Naive thymus-derived CD4-positive, alpha-beta T cell (primary cell): Measurements from ENCODE around the gene IL36RN. TPM values are rescaled to one million over a fixed set of nuclear protein-coding genes. Genes with fewer than 3 reads are reported as not detected.

Experiments
- ATAC-seq: fragments of 150-1000 bp; cut with Tn5 transposase; 2 replicates; pipeline ENCODE4 v1.10.0; 2021; ENCODE audit warnings: mild to moderate bottlenecking, moderate library complexity
- CTCF ChIA-PET: fragments of 350-600 bp; sonication (Branson Sonifier 250); formaldehyde crosslinking; loops from one replicate; lab custom pipeline; 2021; ENCODE audit warnings: antibody characterized with exemption; lab: Charles Lee
- POLR2A ChIA-PET: fragments of 350-600 bp; sonication (Branson Sonifier 250); formaldehyde crosslinking; loops from one replicate; lab custom pipeline; 2021; ENCODE audit warnings: antibody characterized with exemption, inconsistent platforms; lab: Charles Lee
- DNase-seq, 9 donors: peaks; one replicate each; pipeline versions ENCODE4 v3.0.0 to v3.0.0-alpha.2; 2020 to 2022; ENCODE audit warnings: mixed read lengths in 1 of 9
- H3K27ac ChIP-seq: one replicate; pipeline ENCODE4 v1.7.0; 2013; ENCODE audit warnings: mild to moderate bottlenecking, low read depth, low read length, moderate library complexity
- H3K27me3 ChIP-seq, 2 donors: one replicate each; pipeline ENCODE4 v1.7.0; 2013; ENCODE audit warnings: low read length in 2 of 2, mild to moderate bottlenecking in 2 of 2, moderate library complexity in 2 of 2; ENCODE audit not compliant: control insufficient read depth in 2 of 2, insufficient read depth in 2 of 2
- H3K36me3 ChIP-seq, 3 experiments: 1 replicate in 2 of 3; 2 replicates in 1 of 3; pipeline ENCODE4 v1.7.0; 2013; ENCODE audit warnings: low read length in 3 of 3, mild to moderate bottlenecking in 3 of 3, moderate library complexity in 1 of 3; ENCODE audit not compliant: insufficient read depth in 3 of 3, control insufficient read depth in 2 of 3
- H3K4me1 ChIP-seq, 2 donors: one replicate each; pipeline ENCODE4 v1.7.0; 2013; ENCODE audit warnings: low read length in 2 of 2, mild to moderate bottlenecking in 2 of 2, moderate library complexity in 1 of 2; ENCODE audit not compliant: control insufficient read depth in 2 of 2, insufficient read depth in 2 of 2
- H3K4me3 ChIP-seq: 2 replicates; pipeline ENCODE4 v1.7.0; 2013; ENCODE audit warnings: mild to moderate bottlenecking, low read length
- H3K9me3 ChIP-seq, 3 experiments: 1 replicate in 2 of 3; 2 replicates in 1 of 3; pipeline ENCODE4 v1.7.0; 2013; ENCODE audit warnings: low read length in 3 of 3; ENCODE audit not compliant: control insufficient read depth in 2 of 3
- H3K27ac Mint-ChIP-seq, 9 donors: one replicate each; pipeline ENCODE4 v1.8.0; 2020 to 2022; ENCODE audit warnings: mixed read lengths in 9 of 9, mild to moderate bottlenecking in 8 of 9, moderate library complexity in 5 of 9, inconsistent platforms in 2 of 9
- H3K27me3 Mint-ChIP-seq, 5 donors: one replicate each; pipeline ENCODE4 v1.8.0; 2021 to 2022; ENCODE audit warnings: mixed read lengths in 5 of 5, mild to moderate bottlenecking in 1 of 5
- H3K36me3 Mint-ChIP-seq, 5 donors: one replicate each; pipeline ENCODE4 v1.8.0; 2020 to 2022; ENCODE audit warnings: mixed read lengths in 5 of 5, mild to moderate bottlenecking in 3 of 5, inconsistent platforms in 1 of 5
- H3K4me1 Mint-ChIP-seq, 7 donors: one replicate each; pipeline ENCODE4 v1.8.0; 2020 to 2022; ENCODE audit warnings: mixed read lengths in 7 of 7, mild to moderate bottlenecking in 3 of 7, inconsistent platforms in 1 of 7
- H3K4me3 Mint-ChIP-seq, 10 donors: one replicate each; pipeline ENCODE4 v1.8.0; 2020 to 2022; ENCODE audit warnings: mild to moderate bottlenecking in 10 of 10, mixed read lengths in 10 of 10, moderate library complexity in 6 of 10, inconsistent platforms in 2 of 10
- H3K9me3 Mint-ChIP-seq, 11 donors: one replicate each; pipeline ENCODE4 v1.8.0; 2020 to 2022; ENCODE audit warnings: mixed read lengths in 11 of 11, mild to moderate bottlenecking in 4 of 11, inconsistent platforms in 1 of 11, moderate library complexity in 1 of 11
- intact Hi-C, 2 donors: fragments of 100-400 bp; cut with micrococcal nuclease; formaldehyde crosslinking; loops; one replicate each; pipeline ENCODE4 v1.15.1; 2023
- polyA plus RNA-seq, 2 donors: library from polyadenylated mRNA; unstranded; fragments of 300-500 nt; fragmentation: Illumina TruSeq; gene quantifications; one replicate each; pipeline ENCODE4 v1.2.3, GENCODE V29; 2021
- total RNA-seq, 6 experiments: library from RNA in 5 of 6; stranded (reverse) in 5 of 6; gene quantifications; 1 replicate in 5 of 6; 2 replicates in 1 of 6; pipeline ENCODE4 v1.2.3 and lab custom pipeline; 2021 to 2026

IL36RN gene
- total and polyA plus RNA-seq, 7 experiments from 2014 or later = 0.07 TPM; not detected in 6

GRCh38 chr2:113052396-113052917 is 6.5 kb upstream of the IL36RN start, which contains the start of gene IL36B:
Gene IL36B (minus strand): TSS chr2:113052867.
- Mint-ChIP-seq H3K27ac (no peak within 1 kb of the TSS), H3K9me3 (peaks cover 8 to 37% (median 22%) of the 10 kb centered on the region in 11 donors), H3K27me3 (peaks cover 0 to 6% (median 0%) of the 10 kb centered on the region in 5 donors), H3K36me3 (peaks cover 0 to 23% (median 7%) of the 10 kb centered on the region in 5 donors), H3K4me3 (no peak within 1 kb of the TSS), H3K4me1 (no peaks in the 10 kb centered on the region)
- no peak for DNase-seq
- Histone ChIP-seq H3K27me3 (no peaks in the 10 kb centered on the region), H3K9me3 (peaks cover 0 to 12% (median 0%) of the 10 kb centered on the region in 3 experiments), H3K36me3 (no peaks in the 10 kb centered on the region), H3K27ac (no peak within 1 kb of the TSS), H3K4me1 (no peaks in the 10 kb centered on the region), H3K4me3 (no peak within 1 kb of the TSS)
- ChIA-PET CTCF (interaction anchor here (1.9 kb wide), 1 partner anchor 67 kb away, joined by 8 read pairs; no protein-coding TSS in a partner anchor), POLR2A (no interaction called here)
- ATAC-seq = no peak
- intact Hi-C loops = no loop called here

GRCh38 chr2:113053666-113054065 is 5.3 kb upstream of the IL36RN start:
- no peak for ATAC-seq
- DNase-seq = no peak
- Histone ChIP-seq H3K27me3 (no peaks in the 10 kb centered on the region), H3K9me3 (peaks cover 0 to 12% (median 0%) of the 10 kb centered on the region in 3 experiments), H3K4me3 (no peak overlapping the region), H3K4me1 (no peaks in the 10 kb centered on the region), H3K27ac (no peak overlapping the region), H3K36me3 (no peaks in the 10 kb centered on the region)
- H3K9me3 Mint-ChIP-seq = peaks cover 8 to 37% (median 22%) of the 10 kb centered on the region in 11 donors
- intact Hi-C loops = no loop called here
- peaks cover 0 to 23% (median 7%) of the 10 kb centered on the region in 5 donors for H3K36me3 Mint-ChIP-seq
- POLR2A ChIA-PET = no interaction called here
- H3K4me3 Mint-ChIP-seq = no peak overlapping the region
- no peaks in the 10 kb centered on the region for H3K4me1 Mint-ChIP-seq
- H3K27ac Mint-ChIP-seq = no peak overlapping the region
- peaks cover 0 to 2% (median 0%) of the 10 kb centered on the region in 5 donors for H3K27me3 Mint-ChIP-seq
- CTCF ChIA-PET = no interaction called here

- peaks cover 0 to 2% (median 0%) of the 10 kb centered on the region in 5 donors for H3K27me3 Mint-ChIP-seq
- Histone ChIP-seq H3K27me3 (no peaks in the 10 kb centered on the region), H3K4me3 (no peak overlapping the region), H3K36me3 (no peaks in the 10 kb centered on the region), H3K9me3 (peaks cover 0 to 12% (median 0%) of the 10 kb centered on the region in 3 experiments), H3K27ac (no peak overlapping the region), H3K4me1 (no peaks in the 10 kb centered on the region)
- ChIA-PET CTCF (no interaction called here), POLR2A (no interaction called here)
- intact Hi-C loops = no loop called here
- H3K9me3 Mint-ChIP-seq = peaks cover 8 to 37% (median 22%) of the 10 kb centered on the region in 11 donors
- H3K4me1 Mint-ChIP-seq = no peaks in the 10 kb centered on the region
- H3K36me3 Mint-ChIP-seq = peaks cover 0 to 23% (median 7%) of the 10 kb centered on the region in 5 donors
- ATAC-seq (no peak), DNase-seq (no peak)
- H3K4me3 Mint-ChIP-seq = no peak overlapping the region
- H3K27ac Mint-ChIP-seq = no peak overlapping the region
Observed at GRCh38 chr2:113054066-113054465, 4.9 kb upstream of the IL36RN start.

- Histone ChIP-seq H3K4me3 (no peak overlapping the region), H3K9me3 (peaks cover 0 to 12% (median 0%) of the 10 kb centered on the region in 3 experiments), H3K27ac (no peak overlapping the region), H3K4me1 (no peaks in the 10 kb centered on the region), H3K27me3 (no peaks in the 10 kb centered on the region), H3K36me3 (no peaks in the 10 kb centered on the region)
- H3K4me3 Mint-ChIP-seq = no peak overlapping the region
- ATAC-seq (no peak), DNase-seq (no peak)
- H3K27me3 Mint-ChIP-seq = peaks cover 0 to 2% (median 0%) of the 10 kb centered on the region in 5 donors
- peaks cover 8 to 33% (median 22%) of the 10 kb centered on the region in 11 donors for H3K9me3 Mint-ChIP-seq
- POLR2A ChIA-PET = no interaction called here
- H3K27ac Mint-ChIP-seq = no peak overlapping the region
- intact Hi-C loops = no loop called here
- no peaks in the 10 kb centered on the region for H3K4me1 Mint-ChIP-seq
- CTCF ChIA-PET = no interaction called here
- H3K36me3 Mint-ChIP-seq = peaks cover 0 to 23% (median 7%) of the 10 kb centered on the region in 5 donors
Observed at GRCh38 chr2:113056521-113056920, 2.5 kb upstream of the IL36RN start.

- peaks cover 0 to 4% (median 0%) of the 10 kb centered on the region in 5 donors for H3K27me3 Mint-ChIP-seq
- DNase-seq = no peak
- Histone ChIP-seq H3K9me3 (peaks cover 0 to 12% (median 0%) of the 10 kb centered on the region in 3 experiments), H3K36me3 (no peaks in the 10 kb centered on the region), H3K27me3 (no peaks in the 10 kb centered on the region), H3K27ac (no peak overlapping the region), H3K4me1 (no peaks in the 10 kb centered on the region), H3K4me3 (no peak overlapping the region)
- CTCF ChIA-PET = no interaction called here
- no peaks in the 10 kb centered on the region for H3K4me1 Mint-ChIP-seq
- peaks cover 0 to 23% (median 7%) of the 10 kb centered on the region in 5 donors for H3K36me3 Mint-ChIP-seq
- ATAC-seq = no peak
- no peak overlapping the region for H3K27ac Mint-ChIP-seq
- H3K4me3 Mint-ChIP-seq = no peak overlapping the region
- POLR2A ChIA-PET = no interaction called here
- peaks cover 8 to 33% (median 22%) of the 10 kb centered on the region in 11 donors for H3K9me3 Mint-ChIP-seq
- intact Hi-C loops = no loop called here
Observed at GRCh38 chr2:113057117-113057516, 1.9 kb upstream of the IL36RN start.

- Mint-ChIP-seq H3K27ac (no peak overlapping the region), H3K36me3 (peaks cover 0 to 19% (median 7%) of the 10 kb centered on the region in 5 donors), H3K4me3 (no peak overlapping the region), H3K27me3 (peaks cover 0 to 6% (median 0%) of the 10 kb centered on the region in 5 donors), H3K9me3 (peaks cover 8 to 29% (median 21%) of the 10 kb centered on the region in 11 donors), H3K4me1 (no peaks in the 10 kb centered on the region)
- intact Hi-C loops = no loop called here
- no peaks in the 10 kb centered on the region for H3K27me3 ChIP-seq
- H3K27ac ChIP-seq = no peak overlapping the region
- H3K4me3 ChIP-seq = no peak overlapping the region
- CTCF ChIA-PET = interaction anchor here (0.6 to 0.7 kb wide), 2 partner anchors 16 to 19 kb away, joined by 3 to 4 read pairs; no protein-coding TSS in a partner anchor
- H3K4me1 ChIP-seq = no peaks in the 10 kb centered on the region
- no peaks in the 10 kb centered on the region for H3K36me3 ChIP-seq
- peaks cover 0 to 12% (median 0%) of the 10 kb centered on the region in 3 experiments for H3K9me3 ChIP-seq
- DNase-seq = no peak
- POLR2A ChIA-PET = interaction anchor here (1.2 kb wide), 1 partner anchor 71 kb away, joined by 3 read pairs; no protein-coding TSS in a partner anchor
- ATAC-seq = no peak
Observed at GRCh38 chr2:113058411-113058994, 495 bp upstream of the IL36RN start.
